Hematopoietic multipotent progenitor cell treated with erythropoietin and hydrocortisone succinate and interleukin-3 and kit ligand, for 17 days (in vitro differentiated cells): ENCODE results near the gene NTRK3.

Experiments
- DNase-seq: peaks from one replicate; pipeline ENCODE4 v3.0.0-alpha.2; 2015; ENCODE audit warnings: low spot score

NTRK3 gene

DNA sequence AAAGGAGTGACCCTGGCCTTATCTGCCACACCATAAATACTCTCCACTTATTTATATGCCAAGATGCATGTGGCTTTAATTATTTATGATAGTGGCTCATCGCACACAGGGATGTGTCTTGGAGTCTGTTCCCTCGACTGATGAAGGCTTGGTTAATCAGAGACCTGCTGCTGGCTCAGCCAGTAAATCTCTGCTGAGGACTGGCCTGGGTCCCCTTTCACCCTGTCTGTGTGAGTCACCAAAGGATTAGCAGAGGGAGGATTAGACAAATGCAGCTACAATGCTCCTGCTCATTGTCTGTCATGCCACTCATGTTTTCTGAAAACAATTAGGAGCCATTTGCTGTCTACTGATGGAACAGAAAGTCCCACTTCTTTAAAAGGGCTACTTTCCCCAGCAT is 226.8 kb downstream of the NTRK3 start:
- DNase-seq, result no peak

DNA sequence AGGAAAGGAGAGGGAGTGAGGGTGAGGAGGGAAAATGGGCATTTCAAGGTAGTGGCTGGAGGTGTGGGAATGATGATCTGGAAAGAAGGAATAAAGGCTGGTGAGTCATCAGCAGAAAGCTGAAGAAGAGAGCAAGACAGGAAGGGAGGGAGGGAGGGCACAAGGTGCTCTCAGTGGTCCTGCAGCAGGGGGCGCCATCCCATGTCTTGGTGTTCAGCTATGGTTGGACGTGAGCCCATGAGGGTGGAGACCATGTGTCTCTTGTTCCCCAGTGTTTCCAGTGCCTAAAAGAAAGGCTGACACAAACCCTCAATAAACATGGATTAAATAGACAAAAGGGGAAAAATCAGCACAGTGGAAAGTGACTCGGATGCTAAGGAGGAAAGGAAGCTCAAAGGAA is 228.5 kb downstream of the NTRK3 start:
- no peak for DNase-seq

DNA sequence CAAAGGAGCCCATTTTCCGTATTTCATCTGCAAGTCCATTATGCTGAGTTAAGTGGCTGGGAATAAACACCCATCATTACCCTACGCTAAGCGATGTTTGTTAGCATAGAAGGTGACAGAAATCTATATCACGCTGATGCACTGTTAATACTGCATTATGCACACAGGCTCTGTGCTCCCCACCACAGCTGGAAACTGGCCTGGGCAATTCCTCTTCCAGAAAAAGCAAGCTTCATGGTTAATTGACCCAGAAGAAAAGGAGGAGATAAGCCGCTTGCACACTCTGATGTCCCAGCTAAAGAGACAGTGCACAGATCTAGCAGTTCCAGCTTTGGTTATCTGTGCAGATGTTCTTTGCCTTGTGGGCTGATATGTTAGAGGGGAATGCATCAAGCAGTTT is 232.6 kb downstream of the NTRK3 start:
- DNase-seq, result no peak

DNA sequence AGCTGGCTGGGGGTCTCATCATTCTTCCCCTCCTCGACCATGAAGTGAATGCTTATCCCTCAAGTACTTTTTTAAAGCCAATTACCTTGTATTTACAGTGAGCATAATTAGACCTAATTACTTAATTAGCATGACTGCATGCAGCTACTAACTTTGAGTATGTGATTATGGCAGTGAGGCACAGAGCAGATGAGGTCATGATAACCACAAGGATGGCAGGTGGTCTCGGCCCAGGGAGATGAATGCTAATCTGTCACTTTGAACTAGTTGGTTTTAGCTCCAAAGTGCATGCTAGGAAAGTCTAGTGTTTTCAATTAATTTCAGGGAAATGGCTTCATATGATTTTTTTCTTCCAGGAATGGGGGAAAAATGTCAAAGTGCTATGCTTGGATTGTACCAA is 233.8 kb downstream of the NTRK3 start:
- DNase-seq, result no peak

DNA sequence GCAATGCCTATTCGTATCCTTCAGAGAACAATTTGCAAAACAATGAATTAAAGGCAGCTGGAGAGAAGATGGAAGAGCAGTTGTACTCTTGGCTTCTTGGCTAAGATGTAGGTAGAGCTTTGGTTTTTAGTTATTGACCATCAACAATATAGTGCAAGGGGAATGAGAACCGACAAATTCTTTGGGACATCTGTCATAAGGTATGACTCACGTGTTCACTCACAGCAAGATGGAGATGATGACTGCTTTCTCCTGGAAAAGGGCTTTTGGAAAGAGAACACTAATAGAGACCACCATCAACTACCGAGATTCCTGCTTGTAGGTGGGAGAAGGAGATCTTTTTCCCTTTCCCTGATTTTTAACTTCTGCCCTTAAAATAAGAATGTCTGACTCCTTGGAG is 234.9 kb downstream of the NTRK3 start:
- no peak for DNase-seq

DNA sequence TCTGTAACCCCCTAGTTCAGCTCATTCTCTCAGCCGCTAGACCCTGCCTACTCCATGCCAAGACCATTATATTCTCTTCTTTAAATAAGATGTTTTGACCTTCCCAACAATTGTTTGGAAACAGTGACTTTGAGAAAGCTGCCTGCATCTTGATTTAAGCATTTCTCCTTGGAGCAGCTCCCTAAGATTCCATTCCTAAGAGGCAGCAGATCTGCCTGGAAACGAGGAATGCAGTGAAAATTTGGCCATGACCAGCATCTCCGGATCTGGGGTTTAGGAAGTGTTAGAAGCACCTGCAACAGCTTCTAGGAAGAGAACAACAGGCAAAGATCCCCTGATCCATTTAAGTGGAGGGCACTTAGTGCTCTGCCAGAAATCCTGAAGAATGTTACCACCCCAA is 235.7 kb downstream of the NTRK3 start:
- no peak for DNase-seq

DNA sequence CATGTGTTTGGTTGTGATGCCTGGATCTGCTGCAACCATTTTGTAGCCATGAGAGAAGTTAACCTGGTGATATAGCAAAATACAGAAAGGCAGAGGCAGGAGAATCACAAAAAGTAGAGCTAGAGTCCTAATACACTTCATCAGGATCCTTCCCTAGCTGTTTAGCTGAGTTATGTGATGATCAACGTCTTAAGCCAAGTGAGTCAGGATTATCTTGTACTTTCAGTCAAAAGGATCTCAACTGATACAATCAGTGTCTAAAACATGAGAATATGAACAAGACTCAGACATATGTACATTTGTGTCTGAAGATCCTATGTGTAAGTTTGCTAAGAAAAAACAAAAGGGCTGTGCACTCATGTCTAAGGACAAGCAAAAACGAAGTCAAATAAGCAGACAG is 236.9 kb downstream of the NTRK3 start:
- DNase-seq, result no peak

DNA sequence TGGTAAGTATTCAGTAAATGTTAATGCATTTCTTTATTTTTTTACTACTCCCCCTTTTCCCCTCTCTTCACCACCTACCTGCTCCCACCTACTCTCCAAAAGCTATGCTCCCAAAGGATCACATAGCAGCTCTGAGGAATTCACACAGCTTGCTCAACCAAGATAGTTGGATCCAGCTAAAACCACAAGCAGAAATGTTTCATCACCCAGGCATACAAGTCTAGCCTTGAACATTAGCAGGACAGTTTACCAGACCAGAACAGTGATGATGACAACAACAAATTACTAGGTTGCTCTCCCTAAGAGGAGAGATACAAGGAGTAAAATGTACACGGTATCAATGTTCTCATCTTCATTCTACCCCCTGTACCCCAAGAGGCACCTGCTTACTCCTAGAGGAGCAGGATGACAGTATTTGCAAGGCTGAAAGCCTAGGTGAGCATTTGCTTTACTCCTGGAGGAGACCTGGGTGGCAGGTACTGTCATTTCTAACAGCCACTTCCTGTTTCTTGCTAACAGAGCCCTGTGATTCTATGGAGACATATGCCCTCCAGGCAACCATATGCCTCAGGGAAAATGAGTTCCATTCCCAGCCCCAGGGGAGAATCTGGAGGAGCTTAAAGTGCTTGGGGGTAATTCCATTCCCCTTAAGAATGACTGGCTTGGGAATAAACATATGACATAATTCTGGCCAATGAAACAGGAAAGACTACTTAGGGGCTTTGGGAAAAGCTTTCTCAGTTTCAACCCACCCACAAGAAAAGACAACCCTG is 237.5 kb downstream of the NTRK3 start:
- DNase-seq, result no peak

DNA sequence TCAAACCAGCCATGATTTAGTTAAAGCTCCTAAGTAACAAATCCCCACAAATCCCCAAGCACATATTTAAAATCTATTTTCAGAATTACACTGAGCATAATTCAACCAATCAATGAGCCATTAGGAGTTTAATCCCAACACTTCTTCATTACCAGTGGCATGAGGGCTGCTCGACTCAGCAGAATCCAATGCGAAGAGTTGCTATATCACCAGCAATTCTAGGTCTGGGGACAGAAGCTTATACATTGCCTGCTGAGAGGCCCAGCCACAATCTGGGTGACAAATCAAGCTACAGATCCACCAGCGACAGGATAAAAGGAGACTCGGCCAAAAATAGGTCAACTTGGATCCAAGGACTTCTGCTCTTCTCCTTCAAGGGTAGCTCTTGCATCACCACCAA is 238.8 kb downstream of the NTRK3 start:
- DNase-seq, result no peak

DNA sequence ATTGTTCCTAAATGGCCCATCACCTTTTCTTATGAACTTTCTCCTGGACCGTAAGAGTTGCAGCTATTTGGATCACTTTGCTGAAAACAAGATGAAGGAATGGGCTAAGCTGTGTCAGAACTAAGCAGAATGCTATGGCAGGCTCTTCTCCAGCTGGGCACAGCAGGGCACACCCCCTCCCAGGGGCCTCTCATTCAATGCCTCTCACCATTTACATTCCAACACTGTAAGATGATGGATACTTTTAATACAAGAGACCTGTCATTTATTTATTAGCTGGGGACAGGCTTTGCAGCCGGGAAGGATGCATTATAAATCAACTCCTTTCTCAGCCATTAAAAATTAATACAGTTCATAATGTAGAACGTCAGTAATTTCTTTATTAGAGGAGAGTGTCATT is 240.1 kb downstream of the NTRK3 start:
- no peak for DNase-seq

DNA sequence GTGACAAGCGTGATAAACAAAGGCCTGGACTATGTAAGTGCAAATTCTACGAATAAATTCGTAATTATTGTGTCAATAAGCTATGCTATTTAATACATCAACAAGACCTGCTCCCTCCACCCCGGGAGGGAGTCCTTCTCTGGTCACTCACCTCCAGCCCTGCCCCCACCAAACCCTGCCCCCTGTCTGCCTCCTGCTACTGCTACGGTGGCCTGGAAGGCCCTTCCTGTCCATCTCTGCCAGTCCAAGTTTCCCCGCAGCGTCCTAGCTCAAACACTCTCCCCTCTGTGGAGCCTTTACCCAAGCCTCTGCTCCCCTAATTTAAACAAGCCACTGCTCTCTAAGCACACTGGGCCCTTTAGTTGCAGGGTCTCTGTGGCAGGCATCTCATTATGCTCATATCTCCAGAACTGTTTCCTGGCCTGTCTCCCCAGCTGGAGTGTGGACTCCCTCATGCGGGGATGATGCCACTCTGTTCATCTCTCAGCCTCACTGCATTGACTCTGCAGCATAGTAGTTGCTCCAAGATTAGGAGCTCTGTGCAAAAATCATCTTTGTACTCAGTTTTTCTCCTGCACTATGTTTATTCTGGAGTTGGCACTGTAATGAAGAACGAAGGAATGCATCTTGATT is 241.2 kb downstream of the NTRK3 start:
- no peak for DNase-seq

DNA sequence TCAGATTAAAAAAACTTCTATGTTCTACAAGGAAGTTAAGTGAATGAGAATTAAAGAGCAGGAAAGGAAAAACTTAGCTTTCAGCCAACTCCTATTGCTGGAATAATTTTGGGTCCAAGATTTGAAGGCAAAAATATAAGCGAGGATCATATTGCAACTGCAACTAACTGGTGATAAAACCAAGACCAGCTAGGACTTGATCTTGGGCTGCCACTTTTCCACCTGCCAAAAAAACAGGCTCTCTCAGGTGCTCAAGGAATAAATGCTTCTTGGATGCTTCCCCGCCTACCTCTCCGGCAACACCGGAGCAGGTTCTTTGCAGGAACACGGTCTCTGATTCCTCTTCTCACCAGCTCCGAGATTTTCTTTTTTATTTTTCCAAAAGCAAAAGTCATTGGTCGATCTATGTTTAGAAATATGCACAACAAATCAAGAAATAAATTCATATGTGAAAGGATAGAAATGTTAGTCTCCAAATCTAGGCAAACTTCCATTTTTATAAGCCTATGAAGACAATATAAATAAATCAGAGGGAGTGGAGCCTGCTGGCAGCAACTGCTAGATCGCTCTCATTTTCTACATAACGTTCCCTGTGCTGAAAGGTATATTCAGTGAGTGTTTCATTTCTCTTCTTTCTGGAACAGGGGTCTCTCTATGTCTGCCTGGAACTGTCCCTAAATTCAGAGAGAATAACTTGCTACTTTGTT is 241.9 kb downstream of the NTRK3 start:
- no peak for DNase-seq

DNA sequence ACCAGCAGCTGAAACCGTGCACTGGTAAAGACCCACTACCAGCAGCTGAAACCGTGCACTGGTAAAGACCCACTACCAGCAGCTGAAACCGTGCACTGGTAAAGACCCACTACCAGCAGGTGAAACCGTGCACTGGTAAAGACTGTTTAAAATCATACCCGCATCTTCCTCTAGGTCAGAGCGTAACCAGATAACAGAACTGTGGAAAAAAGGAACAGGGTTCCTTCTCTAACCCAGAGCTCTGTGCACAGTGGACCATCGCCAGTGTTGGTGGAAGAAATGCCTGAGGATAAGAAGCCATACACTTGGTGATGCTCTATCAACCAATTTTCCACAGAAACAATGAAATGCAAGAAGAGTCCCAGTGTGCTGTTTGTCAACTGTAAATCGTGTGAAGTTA is 243.4 kb downstream of the NTRK3 start:
- no peak for DNase-seq

DNA sequence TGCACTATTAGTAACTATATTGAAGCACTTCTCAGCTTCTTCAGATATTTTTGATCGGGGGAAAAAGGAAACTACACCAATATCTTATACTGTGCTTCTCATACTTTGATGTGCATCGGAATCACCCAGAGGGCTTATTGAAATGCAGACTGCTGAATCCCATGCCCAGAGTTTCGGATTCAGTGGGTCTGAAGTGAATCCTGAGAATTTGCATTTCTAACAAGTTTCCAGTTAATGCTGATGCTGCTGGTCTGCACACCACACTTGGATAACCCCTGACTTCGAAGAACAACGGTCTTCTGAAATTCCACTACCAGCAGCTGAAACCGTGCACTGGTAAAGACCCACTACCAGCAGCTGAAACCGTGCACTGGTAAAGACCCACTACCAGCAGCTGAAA is 243.9 kb downstream of the NTRK3 start:
- no peak for DNase-seq

DNA sequence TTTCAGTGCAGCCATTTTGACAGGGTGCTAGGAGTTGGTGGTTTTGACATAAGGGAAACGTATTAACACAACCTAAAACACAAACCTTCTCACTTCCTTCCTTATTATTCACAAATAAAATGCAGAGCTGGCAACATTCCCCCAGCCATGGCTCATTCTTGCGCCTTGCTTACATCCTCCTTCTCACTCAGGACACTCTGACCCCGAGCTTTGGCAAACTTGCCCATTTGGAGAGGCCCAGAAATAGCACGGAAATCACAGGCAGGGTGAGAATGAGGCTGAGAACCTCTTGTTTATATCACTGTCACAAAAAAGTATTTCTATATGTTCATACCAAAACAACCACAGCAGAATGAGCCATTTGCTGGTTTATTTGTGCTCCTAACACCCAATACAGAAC is 244.3 kb downstream of the NTRK3 start:
- DNase-seq, result no peak

DNA sequence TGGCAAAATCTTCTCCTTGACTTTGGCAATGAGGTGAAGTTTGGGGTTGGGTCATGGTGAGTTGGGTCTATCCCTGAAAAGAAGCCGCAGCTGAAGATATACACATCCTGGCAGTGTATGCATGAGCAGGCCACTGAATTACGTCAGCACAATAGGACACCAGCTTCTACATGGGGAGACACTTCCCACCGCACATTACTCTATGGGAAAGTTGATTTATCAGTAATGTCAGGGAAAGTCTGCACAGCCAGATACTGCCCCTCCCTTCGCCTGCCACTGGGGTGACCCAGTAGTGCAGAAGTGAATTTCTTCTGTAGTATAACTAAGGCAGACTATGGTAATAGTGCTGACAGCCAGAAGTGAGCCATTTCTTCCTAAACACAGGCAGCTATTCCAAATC is 245.0 kb downstream of the NTRK3 start:
- DNase-seq, result no peak

DNA sequence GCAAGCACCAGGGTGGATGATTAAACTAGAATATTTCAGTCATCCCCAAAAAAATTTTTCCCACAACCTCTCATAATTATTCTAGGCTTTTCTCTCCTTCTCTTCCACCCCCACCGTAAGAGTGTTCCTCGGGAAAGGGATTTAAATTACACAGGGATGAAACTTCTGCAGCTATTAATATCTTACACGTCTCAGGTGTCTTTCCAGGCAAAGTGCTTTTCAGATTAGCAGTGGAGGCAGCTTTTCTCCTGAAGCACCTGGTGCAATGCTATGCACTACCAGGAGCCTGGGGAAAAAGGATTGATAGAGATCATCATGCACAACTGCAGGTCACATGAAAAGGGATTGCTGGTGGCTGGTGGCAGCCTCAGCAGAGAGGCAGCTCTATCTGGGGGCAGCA is 250.4 kb downstream of the NTRK3 start:
- DNase-seq, result no peak

DNA sequence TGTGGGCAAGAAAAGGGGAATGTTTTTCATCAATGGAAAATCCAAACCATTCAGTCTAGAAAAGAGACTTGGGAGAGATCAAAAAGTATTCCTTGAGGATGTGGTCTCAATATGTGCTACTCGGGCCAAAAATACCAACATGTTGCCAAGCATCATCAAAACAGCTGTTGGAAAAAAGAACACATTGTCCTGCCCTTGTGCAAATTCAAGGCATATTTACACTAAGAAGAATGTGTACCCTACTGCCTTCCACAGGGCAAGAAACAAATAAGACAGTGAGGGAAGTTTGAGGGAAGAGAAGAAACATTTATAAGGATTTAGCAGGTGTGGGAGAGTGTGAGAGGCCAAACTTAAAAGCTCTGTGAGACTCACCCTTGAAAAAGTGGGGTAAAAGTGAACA is 252.1 kb downstream of the NTRK3 start:
- no peak for DNase-seq

DNA sequence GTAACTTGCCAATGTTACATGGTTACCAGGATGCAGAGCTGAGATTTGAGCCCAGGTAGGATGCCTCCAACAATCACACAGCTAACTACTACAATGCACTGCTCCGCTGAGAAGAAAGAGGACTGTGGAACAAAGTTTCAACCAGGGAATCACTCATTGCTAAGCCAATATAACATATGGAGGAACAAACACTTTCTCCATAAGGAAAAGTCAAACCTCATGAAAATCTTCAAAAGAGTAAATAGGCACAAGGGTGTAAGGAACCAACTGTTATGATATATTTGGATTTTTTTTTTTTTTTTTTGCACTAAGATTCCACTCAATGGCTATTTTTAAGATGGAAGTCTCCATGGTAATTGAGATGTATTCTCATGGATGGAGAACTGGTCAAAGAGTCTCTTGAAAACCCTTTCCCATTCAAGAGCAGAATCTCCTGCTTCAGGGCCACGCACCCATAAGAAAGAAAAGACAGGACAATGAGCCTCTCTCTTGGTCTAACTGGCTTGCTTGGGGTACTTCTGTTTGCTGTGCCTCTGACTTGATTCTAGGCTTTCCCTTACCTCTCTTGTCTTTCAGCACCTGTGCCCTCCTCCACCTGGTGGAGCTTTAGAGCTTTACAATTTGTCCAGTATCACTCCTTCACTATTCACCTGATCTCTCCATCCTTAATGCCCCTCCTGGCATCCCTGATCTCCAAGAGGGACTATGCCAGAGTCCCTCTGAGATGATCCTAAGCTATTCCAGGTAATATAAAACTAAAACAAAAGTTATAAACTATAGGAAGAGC is 252.8 kb downstream of the NTRK3 start:
- DNase-seq, result no peak

DNA sequence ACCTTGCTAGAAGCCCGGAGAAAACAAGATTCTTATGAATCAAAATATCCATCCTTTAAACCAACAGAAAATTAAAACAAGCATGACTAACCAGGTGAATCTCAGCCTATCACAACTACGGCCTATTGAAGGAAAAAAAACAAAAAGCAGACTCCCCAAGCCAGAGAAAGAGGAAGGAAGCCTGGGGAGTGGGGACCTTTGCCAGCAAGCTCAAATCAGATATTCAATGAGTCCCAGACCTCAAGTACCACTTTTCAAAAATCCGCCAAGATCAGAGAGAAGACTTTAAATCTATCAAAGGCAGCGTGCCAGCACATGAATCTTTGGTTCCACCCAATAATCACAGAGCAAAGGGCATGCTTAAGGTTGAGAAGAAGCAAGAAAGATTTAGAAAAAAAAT is 253.8 kb downstream of the NTRK3 start:
- no peak for DNase-seq

DNA sequence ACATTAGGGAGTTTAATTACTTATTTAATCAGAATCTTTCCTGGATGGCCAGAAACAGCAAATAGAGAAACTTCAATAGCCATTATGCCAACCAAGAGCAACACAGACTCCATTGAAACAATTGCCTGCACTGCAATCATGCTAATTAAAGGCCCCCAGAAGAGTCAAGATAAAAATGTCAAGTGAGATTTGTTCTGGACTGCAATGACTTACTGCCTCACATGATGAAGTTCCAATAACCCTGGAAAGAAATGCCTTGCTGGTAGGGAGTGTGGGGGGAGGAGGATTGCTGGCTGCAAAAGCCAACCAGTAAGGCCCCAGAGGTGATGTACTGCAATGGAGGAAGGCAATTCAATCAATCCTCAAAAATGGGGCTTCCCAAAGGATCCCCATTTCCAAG is 257.9 kb downstream of the NTRK3 start:
- no peak for DNase-seq

DNA sequence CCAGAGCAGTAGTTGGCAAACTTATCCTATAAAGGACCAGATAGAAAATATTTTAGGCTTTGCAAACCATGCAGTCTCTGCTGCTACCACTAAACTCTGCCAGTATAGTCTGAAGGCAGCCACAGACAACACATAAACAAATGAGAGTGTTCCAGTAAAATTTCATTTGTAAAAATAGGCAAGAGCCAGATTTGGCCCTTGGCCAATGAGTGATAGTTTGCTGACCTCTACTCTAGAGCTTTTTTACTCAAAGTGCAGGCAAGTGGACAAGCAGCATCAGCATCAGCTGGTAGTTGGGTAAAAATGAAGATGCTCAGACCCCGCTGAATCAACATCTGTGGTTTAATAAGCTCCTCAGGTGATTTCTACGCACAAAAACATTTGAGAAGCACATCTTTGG is 269.8 kb downstream of the NTRK3 start:
- no peak for DNase-seq

DNA sequence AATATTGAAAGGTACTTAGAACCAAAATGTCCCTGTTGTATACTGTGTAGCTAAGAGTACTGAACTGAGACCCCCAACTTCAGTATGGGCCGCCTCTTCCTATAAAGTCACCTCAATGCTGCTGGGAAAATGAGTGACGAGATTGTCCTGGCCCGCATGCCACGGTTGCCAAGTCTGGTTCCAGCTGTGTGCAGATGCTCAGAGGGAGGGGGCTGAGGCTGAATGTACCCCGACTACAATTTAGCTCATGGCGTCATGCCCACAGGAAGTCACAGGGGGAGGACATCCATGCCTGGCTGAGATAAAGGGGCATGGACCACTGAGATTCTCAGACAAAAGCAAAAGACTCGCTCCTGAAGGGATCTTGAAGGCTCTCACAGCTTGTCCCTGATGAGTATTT is 271.1 kb downstream of the NTRK3 start:
- DNase-seq, result no peak
